Hepatic stellate cell (primary cell): ENCODE data around the gene RTL10.
"Not testable (repeated sequence)": the region's sequence is repeated elsewhere in the genome, so short reads cannot be mapped to it uniquely, and the experiment has no call there.

ENCODE experiments used
- DNase-seq: peaks from one replicate; pipeline ENCODE4 v3.0.0; 2011; ENCODE audit warnings: low spot score

The RTL10 gene

DNA sequence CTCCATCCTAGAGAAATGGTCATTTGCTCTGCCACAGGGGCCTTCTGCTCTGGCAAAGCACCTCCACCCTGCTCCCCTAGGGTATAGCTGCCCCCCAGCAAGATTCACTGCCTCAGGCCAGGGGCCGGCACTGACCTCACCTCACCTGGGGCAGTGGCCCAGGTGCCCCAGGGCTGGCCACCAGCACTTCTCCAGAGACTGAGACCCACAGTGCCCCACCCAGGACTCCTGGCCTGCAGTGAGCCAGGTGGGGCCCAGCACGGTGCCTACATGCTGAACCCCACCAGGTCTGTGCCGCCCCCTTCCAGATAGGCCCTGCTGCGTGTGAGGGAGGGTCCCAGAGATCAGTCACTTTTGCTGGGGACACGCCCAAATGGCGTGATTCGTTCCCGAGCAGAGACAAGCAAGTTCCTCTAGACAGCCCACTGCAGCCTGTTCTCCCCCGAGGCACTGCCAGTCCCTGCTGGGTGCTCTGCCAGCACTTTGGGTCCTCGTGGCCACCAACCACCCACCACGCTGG lies 10.8 kb downstream of the RTL10 start:
- no peak for DNase-seq

DNA sequence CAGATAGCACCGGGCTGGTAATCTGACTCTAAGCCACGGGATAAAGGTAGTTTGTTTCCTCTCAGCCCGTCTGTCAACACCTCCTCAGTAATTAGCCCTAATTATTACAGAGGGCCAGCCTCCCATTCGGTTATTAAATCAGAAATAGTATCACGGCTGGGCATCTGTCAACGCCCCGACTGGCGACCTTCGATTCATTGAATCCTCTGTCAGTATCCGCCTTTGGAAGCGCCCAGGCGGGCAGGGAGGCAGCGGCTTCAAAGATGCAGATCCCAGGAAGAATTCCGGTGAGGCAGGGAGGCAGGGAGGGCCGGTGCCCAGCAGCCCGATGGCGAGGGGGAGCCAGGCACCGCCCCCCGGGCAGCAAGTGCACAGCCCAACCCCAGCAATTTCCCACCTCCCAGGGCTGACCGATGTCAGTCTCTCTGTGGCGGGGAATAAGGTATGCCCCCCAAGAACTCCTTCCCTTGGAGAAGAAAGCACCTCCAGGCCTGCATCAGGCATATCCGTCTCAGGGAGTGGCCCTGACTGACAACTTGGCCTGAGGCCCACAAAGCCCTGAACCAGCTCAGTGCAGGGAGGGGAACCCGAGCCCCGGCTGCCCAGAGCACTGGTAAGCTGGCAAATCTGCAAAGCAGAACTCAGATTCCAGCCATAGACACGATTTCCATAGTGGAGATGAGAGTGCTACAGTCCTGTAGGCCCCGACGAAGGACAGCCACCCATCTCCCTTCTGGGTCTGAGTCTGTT lies 11.4 kb downstream of the RTL10 start:
- DNase-seq = no peak

DNA sequence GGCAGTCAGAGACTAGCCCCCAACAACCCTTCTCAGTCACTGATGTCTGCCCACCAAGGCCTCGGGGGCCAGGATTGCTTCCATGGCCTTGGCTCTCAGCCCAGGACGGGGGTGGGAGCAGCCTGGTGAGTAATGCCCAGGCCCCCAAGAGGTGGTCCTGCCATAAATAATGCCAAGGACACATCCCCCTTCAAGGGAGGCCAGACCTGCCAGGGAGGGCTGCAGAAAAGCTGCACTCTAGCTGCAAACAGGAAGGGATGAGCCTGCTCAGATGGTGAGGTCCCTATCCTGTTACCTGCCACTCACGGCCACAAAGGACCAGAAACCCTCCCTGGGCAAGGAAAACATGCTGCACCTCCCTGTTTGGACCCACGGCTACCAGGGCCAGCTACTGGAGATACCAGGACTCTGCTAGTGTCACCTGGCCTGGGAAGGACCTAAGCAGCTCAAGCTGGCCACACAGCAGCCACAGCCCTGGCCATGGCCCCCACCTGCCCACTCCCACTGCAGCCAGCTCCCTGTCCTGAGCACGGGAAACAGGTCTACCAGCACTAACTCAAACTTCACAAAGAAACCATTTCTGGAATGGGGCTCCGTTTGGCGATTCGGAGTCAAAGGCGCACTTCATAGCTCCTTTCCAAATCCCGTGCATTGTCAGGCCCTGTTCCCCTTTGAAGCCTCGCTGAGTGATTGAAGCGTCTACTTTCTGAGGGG lies 12.1 kb downstream of the RTL10 start:
- DNase-seq = no peak

DNA sequence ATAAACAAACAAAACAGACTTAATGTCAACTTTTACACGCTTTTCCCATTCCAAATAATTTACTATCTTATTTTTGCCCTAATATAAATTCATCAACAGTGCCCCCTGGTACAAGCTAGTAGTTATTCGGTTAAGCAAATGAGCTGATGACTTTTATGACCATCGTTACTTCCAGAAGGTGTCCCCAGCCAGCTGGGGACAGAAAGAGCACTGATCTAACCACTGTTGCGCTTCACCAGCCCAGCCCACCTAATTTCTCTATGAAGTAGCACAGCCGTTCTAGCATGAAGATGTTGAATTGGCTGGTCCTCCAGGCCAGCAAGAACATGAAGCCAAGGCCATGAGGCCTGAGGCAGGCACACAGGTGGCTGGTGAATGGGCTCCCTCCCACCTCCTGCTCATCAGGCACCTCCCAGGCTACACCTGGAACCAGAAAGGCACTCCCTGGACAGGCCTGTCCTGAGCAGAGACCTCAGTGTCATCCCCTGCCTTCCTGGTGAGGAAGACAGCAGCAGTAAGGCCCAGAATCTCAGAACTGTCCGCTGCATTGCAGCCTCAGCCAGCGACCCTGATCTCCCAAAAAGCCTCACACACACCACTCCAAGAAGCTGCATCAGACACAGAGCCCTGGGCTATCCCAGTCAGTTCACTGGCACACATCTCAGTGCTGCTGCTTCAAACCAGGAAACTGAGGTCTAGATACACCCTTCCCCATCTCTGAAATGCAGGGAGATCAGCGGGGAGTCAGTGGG lies 12.9 kb downstream of the RTL10 start:
- no peak for DNase-seq

DNA sequence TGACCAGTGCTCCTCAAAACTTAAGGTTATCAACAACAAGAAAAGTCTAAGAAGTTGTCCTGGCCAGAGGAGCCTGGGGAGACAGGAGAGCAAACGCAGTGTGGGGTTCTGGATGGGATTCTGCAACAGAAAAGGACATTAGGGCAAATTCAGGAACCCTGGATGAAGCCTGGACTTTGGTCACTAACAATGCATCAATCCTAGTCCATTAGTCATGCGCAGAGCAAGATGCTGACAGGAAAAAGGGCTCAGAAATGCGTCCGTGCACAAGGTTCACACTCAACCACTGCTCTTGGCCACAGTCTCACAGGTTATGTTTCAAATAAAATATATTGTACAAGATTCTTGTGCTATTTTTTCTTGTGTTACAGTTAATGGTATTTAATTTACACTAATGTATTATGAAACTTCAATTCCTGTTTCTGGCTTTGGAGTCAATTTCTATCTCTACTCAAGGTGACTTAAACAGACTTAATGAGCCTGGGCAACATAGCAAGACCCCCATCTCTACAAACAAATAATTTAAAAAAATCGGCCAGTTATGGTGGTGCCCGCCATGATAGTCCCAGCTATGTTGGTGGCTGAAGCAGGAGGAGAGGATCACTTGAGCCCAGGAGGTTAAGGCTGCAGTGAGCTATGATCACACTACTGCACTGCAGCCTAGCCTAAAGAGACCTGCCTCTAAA lies 13.6 kb downstream of the RTL10 start:
- DNase-seq = no peak

DNA sequence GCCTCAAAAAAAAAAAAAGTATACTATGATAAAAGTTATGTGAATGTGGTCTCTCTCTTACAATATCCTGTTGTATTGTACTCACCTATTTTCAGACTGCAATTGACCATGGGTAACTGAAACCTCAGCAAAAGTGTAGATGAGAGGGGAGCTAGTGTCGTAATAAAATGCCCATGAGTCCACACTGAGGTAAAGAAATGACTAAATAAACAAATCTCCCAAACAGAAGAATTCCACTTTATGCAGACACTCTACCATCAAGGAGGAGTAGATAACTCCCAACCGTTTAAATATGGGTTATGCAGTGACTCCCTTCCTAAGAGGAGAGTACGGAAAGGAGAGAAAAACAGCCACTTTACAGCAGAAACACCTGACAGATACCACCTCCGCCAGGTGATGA lies 14.6 kb downstream of the RTL10 start:
- DNase-seq = no peak

DNA sequence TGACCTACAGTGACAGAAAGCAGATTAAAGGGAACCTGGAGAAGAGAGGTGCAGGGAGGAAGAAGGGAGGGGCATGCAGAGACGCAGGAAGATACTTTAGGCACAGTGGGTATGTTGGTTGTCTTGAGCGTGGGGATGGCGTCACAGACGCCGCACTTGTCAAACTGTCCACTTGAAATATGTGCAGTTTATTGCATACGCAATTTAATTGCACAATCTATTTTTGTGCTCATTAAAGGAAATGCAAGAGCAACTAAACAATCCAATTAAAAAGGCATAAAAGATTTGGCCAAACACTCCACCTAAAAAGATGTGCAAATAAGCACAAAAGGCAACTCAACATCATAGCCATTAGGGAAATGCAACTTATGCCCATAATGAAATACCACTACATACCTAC lies 16.8 kb downstream of the RTL10 start:
- no peak for DNase-seq

DNA sequence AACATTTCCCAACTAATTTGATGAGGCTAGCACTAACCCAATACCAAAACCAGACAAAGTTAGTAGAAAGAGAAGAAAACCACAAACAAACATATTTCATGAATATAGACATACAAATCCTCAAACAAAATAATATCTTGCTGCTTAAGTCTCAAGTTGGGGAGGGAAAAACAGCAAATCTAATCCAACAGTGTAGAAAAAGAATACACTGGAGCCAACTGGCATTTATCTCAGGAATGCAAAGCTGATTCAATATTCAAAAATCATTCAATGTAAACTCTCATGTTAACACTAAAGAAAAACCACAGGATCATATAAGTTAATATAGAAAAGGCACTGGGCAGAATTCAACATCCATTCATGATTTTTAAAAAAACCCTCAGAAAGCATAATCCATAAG lies 18.2 kb downstream of the RTL10 start:
- no peak for DNase-seq

DNA sequence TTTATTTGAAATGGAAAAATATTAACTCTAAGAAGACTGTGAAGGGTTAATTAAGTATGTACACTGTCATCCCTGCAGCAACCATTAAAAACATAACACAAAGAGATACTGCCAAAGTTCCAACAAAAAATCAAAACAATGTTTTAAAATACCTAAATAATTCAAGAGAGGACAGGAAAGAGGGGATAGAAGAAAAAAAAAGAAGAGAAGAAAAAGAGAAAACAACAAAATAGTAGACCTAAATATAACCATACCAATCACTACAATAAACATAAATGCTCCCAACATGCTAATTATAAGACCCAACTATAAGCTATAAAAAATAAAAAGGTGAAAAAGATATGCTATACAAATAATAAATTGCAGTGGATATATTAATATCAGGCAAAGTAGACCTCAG lies 20.1 kb downstream of the RTL10 start:
- DNase-seq = no peak

DNA sequence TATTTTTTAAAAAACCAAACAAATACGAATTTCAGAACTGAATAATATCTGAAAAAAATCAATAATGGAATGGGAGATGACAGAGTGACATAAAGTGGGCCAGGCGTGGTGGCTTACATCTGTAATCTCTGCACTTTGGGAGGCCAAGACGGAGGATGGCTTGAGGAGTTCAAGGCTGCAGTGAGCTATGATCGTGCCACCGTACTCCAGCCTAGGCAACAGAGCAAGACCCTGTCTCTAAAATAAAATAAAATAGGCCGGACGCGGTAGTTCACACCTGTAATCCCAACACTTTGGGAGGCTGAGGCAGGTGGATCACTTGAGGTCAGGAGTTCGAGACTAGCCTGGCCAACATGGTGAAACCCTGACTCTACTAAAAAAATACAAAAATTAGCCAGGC lies 21.3 kb downstream of the RTL10 start:
- DNase-seq = not testable (repeated sequence)

DNA sequence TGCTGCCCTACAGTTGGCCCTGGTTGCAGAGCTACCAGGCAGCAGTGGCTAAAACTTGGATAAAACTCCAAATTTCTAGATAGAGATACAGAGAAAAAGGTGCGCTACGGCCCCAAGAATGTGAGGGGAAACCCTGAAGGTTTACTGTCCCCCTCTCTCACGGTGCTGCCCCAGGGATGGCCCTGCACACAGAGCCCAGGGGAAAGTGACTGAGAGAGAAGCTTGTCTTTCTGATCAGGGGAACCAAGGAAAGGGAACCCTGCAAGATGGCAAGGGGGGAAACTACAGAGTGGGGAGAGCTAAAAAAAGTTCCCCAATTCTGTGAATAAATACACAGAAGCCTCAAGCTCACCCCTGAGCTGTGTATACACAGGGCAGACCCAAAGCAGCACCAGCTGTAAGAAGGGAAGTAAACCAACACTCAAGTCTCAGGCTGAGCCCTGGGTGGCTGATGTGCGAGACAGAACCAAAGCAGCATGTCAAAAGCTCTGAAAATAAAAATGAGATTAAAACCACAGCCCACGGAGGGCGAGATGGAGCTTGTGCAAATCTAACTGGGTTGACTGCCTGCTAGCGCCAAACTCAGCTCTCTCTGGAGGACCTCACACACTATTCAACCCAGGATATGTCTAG lies 22.1 kb downstream of the RTL10 start:
- no peak for DNase-seq

DNA sequence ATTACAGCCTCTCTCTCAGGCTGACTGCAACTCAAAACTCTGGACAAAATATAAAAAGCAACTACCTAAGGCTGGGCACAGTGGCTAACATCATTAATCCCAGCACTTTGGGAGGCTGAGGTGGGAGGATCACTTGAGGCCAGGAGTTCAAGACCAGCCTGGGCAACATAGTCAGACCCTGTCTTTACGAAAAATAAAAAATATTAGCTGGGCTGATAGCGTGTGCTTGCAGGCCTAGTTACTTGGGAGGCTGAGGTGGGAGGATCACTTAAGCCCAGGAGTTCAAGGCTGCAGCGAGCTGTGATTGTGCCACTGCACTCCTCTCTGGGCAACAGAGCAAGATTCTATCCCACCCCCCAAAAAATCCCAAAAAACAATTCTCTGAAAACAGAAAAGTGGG lies 22.7 kb downstream of the RTL10 start:
- not testable (repeated sequence) for DNase-seq

DNA sequence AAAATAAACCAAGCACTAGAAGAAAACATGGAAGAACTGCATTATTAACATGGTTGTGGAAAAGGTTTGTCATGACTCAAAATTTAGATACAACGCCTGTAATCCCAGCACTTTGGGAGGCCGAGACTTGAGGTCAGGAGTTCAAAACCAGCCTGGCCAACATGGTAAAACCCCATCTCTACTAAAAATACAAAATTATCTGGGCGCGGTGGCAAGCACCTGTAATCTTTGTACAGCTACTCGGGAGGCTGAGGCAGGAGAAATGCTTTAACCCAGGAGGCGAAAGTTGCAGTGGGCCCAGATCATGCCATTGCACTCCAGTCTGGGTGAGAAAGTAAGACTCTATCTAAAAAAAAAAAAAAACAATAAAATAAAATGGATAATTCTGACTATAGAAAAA lies 23.7 kb downstream of the RTL10 start:
- DNase-seq = no peak

DNA sequence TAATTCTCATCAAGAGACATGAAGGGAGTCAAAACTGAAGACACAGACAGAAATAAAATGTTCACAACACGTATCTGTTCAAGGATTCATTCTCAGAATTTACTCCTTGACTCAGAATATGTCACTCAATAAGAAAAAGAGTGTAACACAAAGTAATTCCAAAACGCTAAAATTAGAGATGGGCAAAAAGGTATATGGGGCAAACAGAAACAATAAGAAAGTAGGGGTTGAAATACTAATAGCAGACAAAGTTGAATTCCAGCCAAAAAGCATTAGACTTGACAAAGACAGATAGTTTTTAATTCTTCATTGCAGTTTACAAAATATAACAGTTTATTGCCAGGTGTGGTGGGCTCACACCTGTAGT lies 26.7 kb downstream of the RTL10 start:
- no peak for DNase-seq

DNA sequence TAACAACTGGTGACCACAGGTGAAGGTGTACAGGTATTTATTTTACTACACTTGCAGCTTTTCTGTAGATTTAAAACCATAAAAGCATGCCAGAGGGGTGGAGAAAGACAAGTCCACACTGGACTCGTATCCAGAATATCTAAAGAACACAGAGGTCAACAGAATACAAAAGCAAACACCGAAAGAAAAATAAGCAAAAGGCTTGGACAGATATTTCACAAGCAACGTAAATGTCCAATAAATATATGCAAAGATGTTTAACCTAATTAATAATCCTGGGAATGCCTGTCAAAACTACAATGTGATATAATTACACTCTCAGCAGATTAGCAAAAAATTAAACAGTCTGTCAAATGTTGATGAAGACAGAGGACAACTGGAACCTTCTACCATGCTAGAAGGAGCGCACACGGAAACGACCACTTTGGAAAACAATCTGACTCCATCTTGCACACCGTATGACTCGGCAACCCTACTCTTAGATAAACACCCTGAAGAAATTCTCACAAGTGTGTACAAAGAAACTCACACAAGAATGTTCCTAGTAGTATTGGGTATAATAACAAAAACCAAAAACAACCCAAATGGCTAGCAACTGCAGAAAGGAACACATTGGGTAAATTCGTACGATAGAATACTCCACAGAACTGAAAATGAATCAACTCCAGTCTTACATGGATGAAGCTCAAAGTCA lies 27.2 kb downstream of the RTL10 start:
- DNase-seq = no peak

DNA sequence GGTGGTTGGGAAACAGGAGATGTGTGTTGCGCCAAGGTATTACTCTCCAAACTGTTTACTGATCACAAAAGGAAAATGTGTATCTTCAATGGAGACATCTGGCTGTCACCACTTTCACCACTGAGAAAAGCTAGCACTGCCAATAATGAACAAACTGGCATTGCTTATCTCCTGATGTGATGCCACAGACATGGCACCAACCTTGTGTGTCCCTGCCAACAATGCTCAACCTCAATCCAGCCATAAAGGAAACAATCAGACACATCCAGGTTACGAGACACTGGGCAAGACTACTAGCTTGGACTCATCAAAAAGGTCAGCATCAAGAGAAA lies 28.1 kb downstream of the RTL10 start:
- DNase-seq = no peak

DNA sequence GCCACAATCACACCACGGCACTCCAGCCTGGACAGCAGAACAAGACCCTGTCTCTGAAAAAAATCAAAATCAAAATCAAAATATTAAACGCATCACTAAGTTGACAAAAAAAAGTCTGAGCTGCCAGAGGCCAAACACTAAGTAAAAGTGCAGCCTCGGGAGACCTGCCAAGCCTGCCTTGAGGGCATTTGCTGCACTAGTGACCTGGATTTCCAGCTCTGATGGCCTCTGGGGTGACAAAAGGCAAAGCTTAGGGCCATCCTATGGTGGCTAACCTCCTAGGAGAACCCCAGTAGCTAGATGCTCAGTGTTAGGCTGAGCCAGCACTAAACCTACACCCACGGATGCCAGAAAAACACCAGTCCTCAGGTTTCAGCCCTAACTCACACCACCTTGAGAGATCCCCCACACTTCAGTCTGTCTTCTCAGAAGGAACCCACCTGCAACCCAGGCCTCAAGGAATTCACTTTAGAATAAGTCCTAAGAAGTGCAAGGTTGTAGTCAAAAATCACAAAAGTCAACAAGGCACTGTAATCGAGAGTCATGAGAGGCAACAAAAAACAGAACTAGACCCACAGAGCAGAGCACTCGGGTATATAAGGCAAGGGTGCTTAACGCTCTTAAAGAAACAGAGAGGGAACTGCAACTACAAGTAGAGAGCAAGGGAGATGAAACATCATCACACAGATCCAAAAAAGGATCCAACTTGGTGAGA lies 28.6 kb downstream of the RTL10 start:
- DNase-seq = no peak

DNA sequence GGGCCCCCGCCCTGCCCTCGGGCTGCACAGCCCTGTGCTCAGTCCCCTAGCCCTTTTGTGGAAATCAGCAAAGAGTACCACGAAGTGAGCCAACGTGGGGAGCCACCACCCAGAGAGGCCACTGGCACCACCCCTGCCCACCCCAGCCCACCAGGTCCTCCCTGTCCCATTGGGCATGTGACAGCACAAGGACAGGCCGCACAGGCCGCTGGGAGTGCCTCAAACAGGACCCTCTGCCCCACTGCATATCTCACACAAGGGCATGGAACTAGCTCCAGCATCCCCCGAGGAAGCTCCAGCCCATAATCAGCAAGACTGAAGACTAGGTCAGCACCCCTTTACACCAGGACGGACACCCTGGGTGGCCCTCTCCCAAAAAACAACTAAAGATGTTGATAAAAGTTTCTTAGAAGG lies 29.7 kb downstream of the RTL10 start:
- no peak for DNase-seq

DNA sequence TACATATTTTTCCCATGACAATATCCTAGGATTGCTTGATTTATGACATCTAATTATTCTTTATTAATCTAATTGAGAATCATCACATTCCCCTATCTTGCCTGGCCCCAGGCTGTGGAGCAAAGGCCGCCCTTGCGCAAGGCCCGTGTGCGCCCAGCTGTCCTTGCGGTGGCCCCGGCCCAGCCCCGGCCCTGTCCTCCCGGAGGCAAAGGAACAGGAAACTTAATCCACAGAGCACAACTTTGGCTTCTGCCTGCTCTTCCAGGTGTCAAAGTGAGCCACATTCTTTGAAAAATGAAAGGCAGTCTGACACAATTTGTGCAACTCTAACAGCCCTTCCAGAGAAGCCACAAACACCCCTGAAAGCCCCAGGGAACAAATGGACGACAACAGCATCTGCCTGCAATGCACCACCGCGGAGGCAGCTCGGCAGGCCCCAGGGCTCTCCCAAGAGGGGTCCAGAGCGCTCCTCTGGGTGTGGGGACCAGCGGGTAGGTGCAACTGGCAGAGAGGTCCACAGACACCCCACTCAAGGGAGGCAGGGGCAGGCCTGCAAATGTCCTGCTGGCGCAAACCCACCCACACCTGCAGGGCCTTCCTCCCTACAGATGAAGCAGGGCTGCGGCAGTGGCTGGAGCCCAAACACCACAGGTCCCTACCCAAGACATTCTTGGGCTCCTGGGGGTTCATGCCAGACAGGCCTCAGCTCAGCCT lies 30.3 kb downstream of the RTL10 start:
- no peak for DNase-seq

DNA sequence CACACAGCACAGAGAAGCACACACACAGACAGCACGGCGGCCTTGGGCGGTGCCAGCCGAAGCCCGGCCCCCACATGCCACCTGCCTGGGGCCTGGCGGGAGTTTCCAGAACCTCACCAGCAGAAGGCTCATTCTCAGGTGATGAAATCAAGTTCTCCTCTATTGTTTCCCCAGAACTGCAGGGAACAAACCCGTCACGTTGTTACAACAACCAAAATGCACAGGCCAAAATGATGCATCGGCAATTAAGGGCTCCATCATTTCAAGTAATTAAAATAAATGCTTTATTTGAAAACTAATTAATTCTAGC lies 30.8 kb downstream of the RTL10 start:
- no peak for DNase-seq
